ENCODE measurements around the gene TTC7B.

- no peak for TF ChIP-seq POLR2A (IDR thresholded peaks at IDR 0.05; ENCODE audit: extremely low read depth, insufficient read length)
- no peak for TF ChIP-seq CTCF (IDR thresholded peaks at IDR 0.05; ENCODE audit: low read depth, low read length)
- no peak for TF ChIP-seq MAX (IDR thresholded peaks at IDR 0.05; ENCODE audit: low read depth, low read length)
Observed at GRCh38 chr14:90791486-90791885, 24.7 kb downstream of the TTC7B start.

Data from NB4 (cell line).